OCI-LY3 (cell line): ENCODE measurements around the gene HSD11B1.

ENCODE experiments used
- H2AFZ ChIP-seq: fragments of 200-600, 300-600 bp; shearing (Covaris generic); 2 replicates; pipeline ENCODE4 v1.6.0; 2014; ENCODE audit warnings: antibody characterized with exemption, low read depth, low read length
- H3K27ac ChIP-seq: fragments of 200-600, 300-600 bp; sonication (generic); 2 replicates; pipeline ENCODE4 v1.5.1; 2014; ENCODE audit warnings: mild to moderate bottlenecking, low read length, moderate library complexity, mixed read lengths
- H3K27me3 ChIP-seq: fragments of 200-600, 300-600 bp; sonication (generic); 2 replicates; pipeline ENCODE4 v1.6.1; 2014; ENCODE audit warnings: low read depth, low read length, mixed read lengths
- H3K36me3 ChIP-seq: fragments of 200-600, 300-600 bp; sonication (generic); replicated peaks from 2 replicates; pipeline ENCODE3; 2014; ENCODE audit warnings: low read depth, low read length, mixed read lengths
- H3K4me1 ChIP-seq: fragments of 300-600, 200-600 bp; sonication (generic); 2 replicates; pipeline ENCODE4 v1.6.1; 2014; ENCODE audit warnings: low read length, mixed read lengths
- H3K4me2 ChIP-seq: fragments of 200-600, 300-600 bp; sonication (generic); 2 replicates; pipeline ENCODE4 v1.6.1; 2014; ENCODE audit warnings: low read length, mixed read lengths
- H3K4me3 ChIP-seq: fragments of 300-600, 200-600 bp; sonication (generic); 2 replicates; pipeline ENCODE4 v1.5.1; 2014; ENCODE audit warnings: antibody characterized with exemption, mild to moderate bottlenecking, low read length, moderate library complexity
- H3K79me2 ChIP-seq: fragments of 300-600, 200-600 bp; shearing (Covaris generic); 2 replicates; pipeline ENCODE4 v1.6.1; 2014; ENCODE audit warnings: mild to moderate bottlenecking, low read length, mixed read lengths
- H3K9ac ChIP-seq: fragments of 300-600, 200-600 bp; shearing (Covaris generic); 2 replicates; pipeline ENCODE4 v1.6.0; 2014; ENCODE audit warnings: mild to moderate bottlenecking, low read length, moderate library complexity
- H3K9me3 ChIP-seq: fragments of 200-600, 300-600 bp; shearing (Covaris generic); 2 replicates; pipeline ENCODE4 v1.6.1; 2014; ENCODE audit warnings: low read length, mixed read lengths; ENCODE audit not compliant: insufficient read depth
- H4K20me1 ChIP-seq: fragments of 200-600, 300-600 bp; sonication (generic); 2 replicates; pipeline ENCODE4 v1.6.1; 2016; ENCODE audit warnings: low read length, mixed read lengths; ENCODE audit not compliant: insufficient read depth
- CTCF ChIP-seq: fragments of 200-600, 300-600 bp; sonication (generic); IDR thresholded peaks from 2 replicates; pipeline ENCODE4 v1.5.1; 2014; ENCODE audit warnings: antibody characterized with exemption, low read length, low read depth
- EZH2phosphoT487 ChIP-seq: fragments of 200-600 bp; shearing (Covaris generic); IDR thresholded peaks from 2 replicates; pipeline ENCODE4 v1.6.1; 2018; ENCODE audit warnings: antibody characterized with exemption, mixed run types, low read depth

Gene HSD11B1

GRCh38 chr1:209705033-209705598 is 470 bp downstream of the HSD11B1 start:
- no peaks in the 10 kb centered on the region for H3K36me3 ChIP-seq
- no peaks in the 10 kb centered on the region for H3K27me3 ChIP-seq
- H3K4me2 ChIP-seq = no peak overlapping the region
- no peak overlapping the region for H3K27ac ChIP-seq
- no peaks in the 10 kb centered on the region for H3K9me3 ChIP-seq
- H3K79me2 ChIP-seq = no peaks in the 10 kb centered on the region
- H3K9ac ChIP-seq = no peak overlapping the region
- no peak for TF ChIP-seq CTCF
- no peak for TF ChIP-seq EZH2phosphoT487
- peaks cover 27% of the 10 kb centered on the region for H3K4me1 ChIP-seq
- no peak overlapping the region for H3K4me3 ChIP-seq
- H4K20me1 ChIP-seq = no peaks in the 10 kb centered on the region
- H2AFZ ChIP-seq = no peak overlapping the region

GRCh38 chr1:209706622-209707021 is 2.0 kb downstream of the HSD11B1 start:
- no peaks in the 10 kb centered on the region for H3K36me3 ChIP-seq
- no peak overlapping the region for H3K4me2 ChIP-seq
- TF ChIP-seq EZH2phosphoT487 (no peak), CTCF (no peak)
- H3K4me1 ChIP-seq = peaks cover 36% of the 10 kb centered on the region
- no peaks in the 10 kb centered on the region for H3K27me3 ChIP-seq
- no peaks in the 10 kb centered on the region for H4K20me1 ChIP-seq
- H3K79me2 ChIP-seq = no peaks in the 10 kb centered on the region
- H3K9ac ChIP-seq = no peak overlapping the region
- H3K9me3 ChIP-seq = no peaks in the 10 kb centered on the region
- no peak overlapping the region for H3K4me3 ChIP-seq
- no peak overlapping the region for H3K27ac ChIP-seq
- no peak overlapping the region for H2AFZ ChIP-seq

DNA sequence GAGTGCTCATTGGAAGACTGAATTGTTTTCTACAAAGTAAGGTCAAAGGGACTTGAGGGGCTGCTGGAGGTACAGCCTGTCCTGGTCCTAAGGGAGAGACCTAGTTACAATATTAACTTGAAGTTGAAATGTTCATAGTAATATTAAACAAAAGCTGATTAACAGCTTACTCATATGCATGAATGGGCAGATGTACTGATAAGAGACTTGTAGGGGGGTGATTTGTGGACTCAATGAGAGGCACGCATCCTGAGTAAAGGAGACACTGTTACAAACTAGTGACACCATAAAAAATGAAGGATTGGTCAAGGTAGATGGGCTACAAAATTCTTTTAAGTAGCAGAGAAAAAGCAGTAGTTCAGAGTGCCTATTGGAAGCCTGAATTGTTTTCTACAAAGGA is 2.7 kb downstream of the HSD11B1 start:
- TF ChIP-seq CTCF = no peak
- TF ChIP-seq EZH2phosphoT487 = no peak

GRCh38 chr1:209708297-209708696 is 3.7 kb downstream of the HSD11B1 start:
- TF ChIP-seq CTCF (no peak), EZH2phosphoT487 (no peak)
- no peak overlapping the region for H3K4me2 ChIP-seq
- no peak overlapping the region for H3K27ac ChIP-seq
- peaks cover 35% of the 10 kb centered on the region for H3K4me1 ChIP-seq
- no peaks in the 10 kb centered on the region for H4K20me1 ChIP-seq
- H3K36me3 ChIP-seq = no peaks in the 10 kb centered on the region
- H3K27me3 ChIP-seq = 0 out of 2 replicates have a peak, but pooled peaks cover 3% of the 10 kb centered on the region
- H3K9me3 ChIP-seq = no peaks in the 10 kb centered on the region
- H3K9ac ChIP-seq = no peak overlapping the region
- H3K4me3 ChIP-seq = no peak overlapping the region
- no peak overlapping the region for H2AFZ ChIP-seq
- H3K79me2 ChIP-seq = no peaks in the 10 kb centered on the region

More for the DNA sequence above, 2.7 kb downstream of the HSD11B1 start:
- H4K20me1 ChIP-seq = no peaks in the 10 kb centered on the region
- no peaks in the 10 kb centered on the region for H3K79me2 ChIP-seq
- H3K27ac ChIP-seq = no peak overlapping the region
- H2AFZ ChIP-seq = no peak overlapping the region
- H3K9me3 ChIP-seq = no peaks in the 10 kb centered on the region
- no peaks in the 10 kb centered on the region for H3K36me3 ChIP-seq
- no peak overlapping the region for H3K4me2 ChIP-seq
- peaks cover 36% of the 10 kb centered on the region for H3K4me1 ChIP-seq
- H3K9ac ChIP-seq = no peak overlapping the region
- H3K4me3 ChIP-seq = no peak overlapping the region
- 0 out of 2 replicates have a peak, but pooled peaks cover 3% of the 10 kb centered on the region for H3K27me3 ChIP-seq
